Measurements from ENCODE around the gene RAB3C.

RAB3C gene

DNA sequence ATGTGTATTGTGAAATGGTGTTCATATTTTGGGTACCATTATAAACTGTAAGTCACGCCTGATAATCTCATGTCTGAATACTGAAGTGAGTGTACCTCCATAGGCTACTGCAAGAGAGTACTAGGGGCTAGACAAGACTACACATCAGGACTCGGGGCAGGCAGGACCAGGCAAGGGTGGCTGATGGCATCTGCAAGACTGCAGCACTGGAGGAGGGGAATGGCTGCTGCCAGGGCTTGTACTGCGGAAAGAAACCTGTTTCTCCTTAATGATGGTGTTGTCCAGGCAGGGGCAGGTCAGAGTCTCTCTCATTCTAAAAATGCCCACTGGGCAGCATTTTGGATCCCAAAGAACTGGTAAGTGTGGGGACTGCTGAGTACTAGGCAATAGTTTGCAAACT is 172.5 kb downstream of the RAB3C start:
- Histone ChIP-seq H3K4me1 (ENCODE audit: insufficient read depth, low read length, poor library complexity, severe bottlenecking) (peaks cover 2% of the 10 kb centered on the region), H3K36me3 (ENCODE audit: insufficient read depth, low read length) (no peaks in the 10 kb centered on the region), H3K27me3 (ENCODE audit: insufficient read depth, low read length, poor library complexity, severe bottlenecking) (no peaks in the 10 kb centered on the region), H3K79me2 (ENCODE audit: insufficient read depth, low read length) (no peaks in the 10 kb centered on the region), H3K4me2 (ENCODE audit: low read depth, low read length, poor library complexity, severe bottlenecking) (no peak overlapping the region), H3K9me3 (ENCODE audit: insufficient read depth, low read depth, low read length) (no peaks in the 10 kb centered on the region), H3K4me3 (ENCODE audit: low read length, poor library complexity, severe bottlenecking) (no peak overlapping the region), H3F3A (ENCODE audit: low read depth) (no peaks in the 10 kb centered on the region), H4K20me1 (ENCODE audit: insufficient read depth, low read length, poor library complexity, severe bottlenecking) (no peaks in the 10 kb centered on the region), H3K9me2 (replicated peaks; ENCODE audit: low read depth, low read length) (no peaks in the 10 kb centered on the region), H3K9ac (ENCODE audit: low read depth, low read length, poor library complexity, severe bottlenecking) (no peak overlapping the region), H2AFZ (ENCODE audit: low read length) (no peak overlapping the region)
- TF ChIP-seq, protein P1, sequence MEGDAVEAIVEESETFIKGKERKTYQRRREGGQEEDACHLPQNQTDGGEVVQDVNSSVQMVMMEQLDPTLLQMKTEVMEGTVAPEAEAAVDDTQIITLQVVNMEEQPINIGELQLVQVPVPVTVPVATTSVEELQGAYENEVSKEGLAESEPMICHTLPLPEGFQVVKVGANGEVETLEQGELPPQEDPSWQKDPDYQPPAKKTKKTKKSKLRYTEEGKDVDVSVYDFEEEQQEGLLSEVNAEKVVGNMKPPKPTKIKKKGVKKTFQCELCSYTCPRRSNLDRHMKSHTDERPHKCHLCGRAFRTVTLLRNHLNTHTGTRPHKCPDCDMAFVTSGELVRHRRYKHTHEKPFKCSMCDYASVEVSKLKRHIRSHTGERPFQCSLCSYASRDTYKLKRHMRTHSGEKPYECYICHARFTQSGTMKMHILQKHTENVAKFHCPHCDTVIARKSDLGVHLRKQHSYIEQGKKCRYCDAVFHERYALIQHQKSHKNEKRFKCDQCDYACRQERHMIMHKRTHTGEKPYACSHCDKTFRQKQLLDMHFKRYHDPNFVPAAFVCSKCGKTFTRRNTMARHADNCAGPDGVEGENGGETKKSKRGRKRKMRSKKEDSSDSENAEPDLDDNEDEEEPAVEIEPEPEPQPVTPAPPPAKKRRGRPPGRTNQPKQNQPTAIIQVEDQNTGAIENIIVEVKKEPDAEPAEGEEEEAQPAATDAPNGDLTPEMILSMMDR (conservative IDR thresholded peaks at IDR 0.05; ENCODE audit: low read length): no peak
- TF ChIP-seq EZH2phosphoT487 (IDR thresholded peaks at IDR 0.05; ENCODE audit: borderline replicate concordance): no peak

DNA sequence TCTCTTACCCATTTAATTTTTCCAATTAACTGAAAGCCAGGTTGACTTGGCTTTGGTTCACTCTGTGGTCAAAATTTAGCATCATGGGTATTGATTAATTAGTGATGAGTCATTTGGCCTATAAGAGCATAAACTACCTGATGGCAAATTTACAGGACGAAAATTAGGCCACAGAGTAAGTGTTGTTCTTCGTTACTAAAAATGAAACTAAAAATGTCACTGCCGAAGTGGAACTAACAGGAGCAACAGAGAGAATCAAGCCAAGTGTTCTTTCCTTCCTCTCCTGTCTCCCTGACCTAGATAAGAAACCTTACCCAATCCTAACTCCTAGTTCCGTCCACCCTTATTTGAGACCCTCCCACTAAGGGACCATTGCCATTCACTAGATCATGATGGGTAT is 176.9 kb downstream of the RAB3C start:
- H3K4me1 ChIP-seq (ENCODE audit: insufficient read depth, low read length, poor library complexity, severe bottlenecking): peaks cover 2% of the 10 kb centered on the region
- peak overlapping the region; percentile 67 for H3K4me3 ChIP-seq (ENCODE audit: low read length, poor library complexity, severe bottlenecking)
- H4K20me1 ChIP-seq (ENCODE audit: insufficient read depth, low read length, poor library complexity, severe bottlenecking): no peaks in the 10 kb centered on the region
- H3K4me2 ChIP-seq (ENCODE audit: low read depth, low read length, poor library complexity, severe bottlenecking): peak overlapping the region; percentile 64
- H3K9ac ChIP-seq (ENCODE audit: low read depth, low read length, poor library complexity, severe bottlenecking): peak overlapping the region; percentile 44
- no peaks in the 10 kb centered on the region for H3F3A ChIP-seq (ENCODE audit: low read depth)
- H3K36me3 ChIP-seq (ENCODE audit: insufficient read depth, low read length): no peaks in the 10 kb centered on the region
- no peaks in the 10 kb centered on the region for H3K9me2 ChIP-seq (replicated peaks; ENCODE audit: low read depth, low read length)
- H3K27me3 ChIP-seq (ENCODE audit: insufficient read depth, low read length, poor library complexity, severe bottlenecking): no peaks in the 10 kb centered on the region
- H3K79me2 ChIP-seq (ENCODE audit: insufficient read depth, low read length): no peaks in the 10 kb centered on the region
- no peak for TF ChIP-seq EZH2phosphoT487 (IDR thresholded peaks at IDR 0.05; ENCODE audit: borderline replicate concordance)
- TF ChIP-seq, protein P1 (conservative IDR thresholded peaks at IDR 0.05; ENCODE audit: low read length): no peak
- peak overlapping the region; percentile 94 for H2AFZ ChIP-seq (ENCODE audit: low read length)
- no peaks in the 10 kb centered on the region for H3K9me3 ChIP-seq (ENCODE audit: insufficient read depth, low read depth, low read length)

DNA sequence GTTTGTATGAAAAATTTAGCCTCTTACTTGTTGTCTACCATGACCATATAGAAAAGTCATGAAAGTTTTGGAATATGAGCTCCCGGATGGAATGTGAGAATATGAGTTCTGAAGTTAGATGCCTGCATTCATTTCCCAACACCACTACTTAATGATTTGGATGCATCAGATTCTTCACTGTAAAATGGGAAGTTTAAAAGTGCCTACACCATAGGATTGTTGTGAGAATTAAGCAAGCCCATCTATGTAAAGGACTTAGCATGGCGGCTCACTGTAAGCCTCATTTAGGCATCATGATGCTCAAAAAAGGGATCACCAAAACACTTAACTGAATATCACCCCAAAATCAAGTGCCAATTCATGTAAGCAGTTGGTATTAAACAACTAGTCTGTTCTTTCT is 177.3 kb downstream of the RAB3C start:
- Histone ChIP-seq H3K4me2 (ENCODE audit: low read depth, low read length, poor library complexity, severe bottlenecking) (peak overlapping the region; percentile 64), H3K27me3 (ENCODE audit: insufficient read depth, low read length, poor library complexity, severe bottlenecking) (no peaks in the 10 kb centered on the region), H3K79me2 (ENCODE audit: insufficient read depth, low read length) (no peaks in the 10 kb centered on the region), H3F3A (ENCODE audit: low read depth) (no peaks in the 10 kb centered on the region), H3K9me3 (ENCODE audit: insufficient read depth, low read depth, low read length) (no peaks in the 10 kb centered on the region), H3K4me3 (ENCODE audit: low read length, poor library complexity, severe bottlenecking) (peak overlapping the region; percentile 67), H2AFZ (ENCODE audit: low read length) (peak overlapping the region; percentile 94), H3K4me1 (ENCODE audit: insufficient read depth, low read length, poor library complexity, severe bottlenecking) (peaks cover 2% of the 10 kb centered on the region), H3K36me3 (ENCODE audit: insufficient read depth, low read length) (no peaks in the 10 kb centered on the region), H3K9me2 (replicated peaks; ENCODE audit: low read depth, low read length) (no peaks in the 10 kb centered on the region), H3K9ac (ENCODE audit: low read depth, low read length, poor library complexity, severe bottlenecking) (peak overlapping the region; percentile 44), H4K20me1 (ENCODE audit: insufficient read depth, low read length, poor library complexity, severe bottlenecking) (no peaks in the 10 kb centered on the region)
- no peak for TF ChIP-seq EZH2phosphoT487 (IDR thresholded peaks at IDR 0.05; ENCODE audit: borderline replicate concordance)
- TF ChIP-seq, protein P1 (conservative IDR thresholded peaks at IDR 0.05; ENCODE audit: low read length): no peak
